CD4-positive, alpha-beta T cell treated with Interferon gamma for 1 hour (primary cell): ENCODE data around the gene TMX1.
"Not testable (repeated sequence)": the region's sequence is repeated elsewhere in the genome, so short reads cannot be mapped to it uniquely, and the experiment has no call there.

Source experiments
- DNase-seq: peaks from one replicate; pipeline ENCODE4 v3.0.0-alpha.2; 2020

TMX1 gene

DNA sequence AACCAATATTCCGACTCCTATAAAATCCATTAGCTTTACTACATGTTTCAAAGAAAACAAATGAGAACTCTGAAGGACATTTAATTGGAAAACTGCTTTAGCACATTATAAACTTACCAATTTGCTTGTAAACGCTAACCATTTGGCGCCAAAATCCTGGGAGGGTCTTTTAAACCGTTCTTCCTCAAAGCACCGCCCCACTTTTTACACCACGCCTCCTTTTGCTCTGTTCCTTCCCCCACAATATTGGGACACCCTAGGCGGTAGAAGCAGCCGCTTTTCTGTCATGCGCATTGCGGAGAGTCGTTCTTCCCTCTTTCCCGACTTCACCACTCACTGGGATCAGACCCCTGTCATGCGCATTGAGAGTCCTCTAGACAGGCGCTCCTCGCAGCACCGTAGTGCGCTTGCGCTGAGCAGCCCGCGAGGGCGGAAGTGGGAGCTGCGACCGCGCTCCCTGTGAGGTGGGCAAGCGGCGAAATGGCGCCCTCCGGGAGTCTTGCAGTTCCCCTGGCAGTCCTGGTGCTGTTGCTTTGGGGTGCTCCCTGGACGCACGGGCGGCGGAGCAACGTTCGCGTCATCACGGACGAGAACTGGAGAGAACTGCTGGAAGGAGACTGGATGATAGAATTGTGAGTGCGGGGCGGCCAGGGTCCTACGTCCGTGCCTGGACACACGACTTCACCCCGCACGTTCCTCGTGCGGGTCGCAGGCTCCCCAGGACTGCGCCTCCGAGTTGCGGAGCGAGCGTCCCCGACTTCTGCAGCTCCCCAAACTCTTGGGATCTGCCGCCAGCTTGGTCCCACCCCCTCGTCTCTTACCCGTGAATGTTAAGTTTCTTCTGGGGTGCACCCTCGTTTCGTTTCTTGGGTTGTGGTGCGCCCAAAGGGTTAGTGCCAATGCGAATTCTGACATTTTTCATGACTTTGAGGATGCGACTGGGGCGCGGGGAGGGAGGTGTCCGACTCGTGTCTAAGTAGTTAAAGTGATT lies at the start of gene TMX1:
TSS of gene TMX1 (plus strand) at position 435 of the 991 bp plus-strand sequence. CDS start at position 481, 46 bp downstream.
- DNase-seq, result peak; percentile 90

GRCh38 chr14:51201890-51202289 lies 38.2 kb upstream of the TMX1 start:
- DNase-seq, result no peak

DNA sequence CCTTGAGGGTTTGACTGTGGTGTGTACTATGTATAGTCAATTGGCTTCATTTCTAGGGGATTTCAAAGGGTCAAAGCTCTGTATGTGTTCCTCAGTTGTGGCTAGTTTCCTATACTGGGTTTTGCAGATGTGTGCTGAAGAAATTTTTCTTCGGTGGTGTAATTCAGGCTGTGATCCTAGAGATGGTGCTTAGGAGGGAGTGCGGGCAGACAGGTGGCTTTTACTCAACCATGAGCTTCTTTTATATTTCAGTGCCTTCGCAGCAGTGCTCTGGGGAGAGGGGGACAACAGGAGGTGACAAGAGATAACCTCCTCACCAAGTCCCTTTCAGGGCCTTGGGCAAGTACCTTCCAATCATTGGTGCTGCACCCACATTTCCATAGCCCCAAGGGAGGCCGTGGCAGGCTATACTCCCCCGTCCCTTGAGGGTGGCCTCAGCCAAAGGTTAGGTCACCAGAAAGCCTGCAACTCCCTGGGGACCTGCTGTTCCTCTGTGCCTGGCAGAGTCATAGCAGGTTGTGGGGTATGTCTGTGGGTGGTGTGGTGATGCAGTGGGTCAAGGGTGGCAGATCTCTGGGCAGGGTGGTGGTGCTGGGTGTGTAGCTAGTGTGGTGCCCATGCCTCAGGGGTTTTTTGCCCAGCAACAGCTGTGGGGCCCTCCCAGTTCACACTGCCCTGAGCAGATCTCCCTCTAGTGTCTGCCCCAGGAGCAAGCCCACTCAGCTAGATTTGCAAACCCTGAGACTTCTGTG lies 37.0 kb upstream of the TMX1 start:
- DNase-seq, result peak; percentile 14

GRCh38 chr14:51203881-51204280 lies 36.2 kb upstream of the TMX1 start:
- DNase-seq, result no peak

DNA sequence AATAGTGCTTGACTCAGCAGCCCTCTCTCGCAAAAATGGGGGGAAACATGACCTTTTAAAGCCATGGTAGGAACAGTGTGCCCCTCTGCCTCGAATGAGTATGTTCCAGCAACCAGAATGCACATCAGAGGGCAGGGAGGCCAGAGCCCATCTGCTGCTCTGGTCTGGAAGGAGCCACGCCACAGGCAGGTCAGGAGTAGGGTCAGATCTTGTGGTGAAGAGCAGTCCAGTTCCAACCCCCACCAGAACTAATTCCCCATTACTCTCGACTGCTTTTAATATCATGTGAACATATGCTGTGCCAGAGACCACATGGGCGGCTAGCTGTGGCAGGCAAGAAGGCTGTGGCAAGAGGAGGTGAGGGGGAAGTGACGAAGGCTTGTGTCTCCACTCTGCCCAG lies 34.6 kb upstream of the TMX1 start:
- DNase-seq, result no peak

DNA sequence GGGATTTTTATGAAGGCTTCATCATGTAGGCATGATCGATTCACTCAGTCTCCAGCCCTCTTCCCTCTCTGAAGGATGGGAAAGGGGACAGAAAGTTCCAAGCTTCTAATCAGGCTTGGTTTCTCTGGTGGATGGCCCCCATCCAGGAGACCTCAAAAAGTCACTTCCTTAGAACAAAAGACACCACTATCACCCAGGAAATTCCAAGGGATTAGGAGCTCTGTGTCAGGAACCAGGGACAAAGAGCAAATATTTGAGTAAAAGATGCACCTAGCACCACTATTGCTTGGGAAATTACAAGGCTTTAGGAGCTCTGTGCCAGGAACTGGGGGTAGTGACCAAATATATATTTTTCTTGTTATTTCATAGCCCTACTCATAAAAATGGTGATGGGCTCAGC lies 33.6 kb upstream of the TMX1 start:
- no peak for DNase-seq

GRCh38 chr14:51207621-51208020 lies 32.4 kb upstream of the TMX1 start:
- no peak for DNase-seq

- DNase-seq, result no peak
Observed at GRCh38 chr14:51208982-51209381, 31.1 kb upstream of the TMX1 start.

- DNase-seq, result no peak
Observed at GRCh38 chr14:51209457-51209856, 30.6 kb upstream of the TMX1 start.

- DNase-seq, result no peak
Observed at GRCh38 chr14:51210594-51210993, 29.5 kb upstream of the TMX1 start.

DNA sequence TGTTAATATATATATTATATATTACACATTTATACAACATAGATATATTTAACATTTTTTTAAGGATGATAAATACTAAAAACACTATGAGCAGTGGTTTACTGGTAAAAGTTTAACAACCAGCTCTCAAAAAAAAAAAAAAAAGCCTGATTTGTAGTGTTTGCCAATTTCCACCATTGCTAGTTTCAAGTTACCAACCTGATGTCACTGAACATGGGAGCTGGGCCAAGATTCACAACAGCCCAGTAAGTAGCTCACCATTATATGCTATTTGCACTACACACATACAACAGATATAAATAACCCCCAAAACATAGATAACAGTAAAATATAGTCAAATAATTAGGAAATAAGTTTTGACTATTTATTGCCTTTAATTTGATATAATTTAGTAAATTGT lies 28.9 kb upstream of the TMX1 start:
- DNase-seq, result no peak

DNA sequence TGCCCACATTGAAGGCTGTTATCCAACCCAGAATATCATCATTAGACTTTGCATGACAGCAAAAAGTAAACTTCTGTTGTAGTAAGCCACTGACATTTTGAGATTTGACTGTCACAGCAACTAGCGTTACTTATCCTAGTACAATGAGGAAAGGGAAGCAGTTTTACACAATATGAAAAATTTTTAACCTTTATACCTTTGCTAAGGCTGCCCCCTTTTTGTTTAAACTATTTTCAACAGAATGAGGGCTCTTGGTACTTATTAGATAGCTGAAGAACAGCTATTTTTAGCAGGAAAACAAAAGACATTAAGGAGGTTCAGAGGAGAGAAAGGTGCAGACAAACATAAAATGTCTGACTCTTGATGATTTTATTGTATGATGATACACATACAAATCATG lies 23.4 kb upstream of the TMX1 start:
- no peak for DNase-seq

GRCh38 chr14:51219473-51220448 lies 20.3 kb upstream of the TMX1 start:
- DNase-seq, result no peak

GRCh38 chr14:51223463-51223862 lies 16.6 kb upstream of the TMX1 start:
- DNase-seq, result not testable (repeated sequence)

DNA sequence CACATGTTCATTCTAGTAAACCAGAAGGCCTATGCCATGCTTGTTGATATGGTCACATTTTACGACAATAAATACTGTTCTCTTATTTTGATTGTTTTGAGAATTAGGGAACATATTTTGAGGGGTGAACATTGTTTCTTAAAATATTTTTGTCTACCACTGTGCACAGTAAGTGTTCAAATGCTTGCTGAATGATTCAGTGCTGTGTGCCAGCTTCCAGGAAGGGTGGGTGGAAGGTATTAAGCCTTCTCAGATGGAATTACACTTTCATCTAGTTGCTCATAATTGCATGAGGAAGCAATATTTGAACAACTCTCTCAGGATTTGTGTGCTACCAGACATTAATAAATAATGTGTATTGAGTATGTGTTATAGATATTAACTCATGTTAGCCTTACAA lies 15.5 kb upstream of the TMX1 start:
- no peak for DNase-seq

- DNase-seq, result no peak
Observed at GRCh38 chr14:51225751-51226150, 14.3 kb upstream of the TMX1 start.

DNA sequence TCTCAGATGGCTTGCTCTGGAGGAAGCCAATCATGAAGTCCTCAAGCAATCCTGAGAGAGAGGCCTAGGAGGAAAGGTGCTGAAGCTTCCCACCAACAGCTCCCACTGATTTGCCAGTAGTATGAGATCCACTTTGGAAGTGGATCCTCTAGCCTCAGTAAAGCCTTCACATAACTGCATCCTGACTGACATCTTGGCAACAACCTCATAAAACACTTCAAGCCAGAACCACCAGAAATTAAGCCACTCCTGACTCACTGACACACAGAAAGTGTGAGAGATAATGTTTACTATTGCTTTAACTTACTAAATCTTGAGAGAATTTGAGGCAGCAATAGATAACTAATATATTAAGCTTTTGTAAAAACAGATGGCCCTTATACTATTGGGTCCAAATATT lies 11.7 kb upstream of the TMX1 start:
- DNase-seq, result no peak

GRCh38 chr14:51228890-51229289 lies 11.2 kb upstream of the TMX1 start:
- no peak for DNase-seq

DNA sequence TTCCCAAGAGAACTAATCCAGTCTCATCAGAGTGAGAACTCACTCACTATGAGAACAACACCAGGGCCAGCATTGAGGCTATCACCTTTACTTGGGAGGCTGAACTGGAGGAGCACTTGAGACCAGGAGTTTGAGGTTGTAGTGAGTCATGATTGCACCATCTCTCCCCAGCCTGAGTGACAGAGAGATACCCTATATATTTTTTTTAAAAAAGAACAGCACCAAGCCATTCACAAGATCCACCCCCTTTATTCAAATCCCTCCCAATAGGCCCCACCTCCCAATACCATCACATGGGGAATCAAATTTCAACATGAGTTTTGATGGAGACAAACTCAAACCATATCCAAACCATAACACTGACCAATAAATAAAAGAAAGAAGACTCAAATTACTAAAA lies 3.7 kb upstream of the TMX1 start:
- no peak for DNase-seq

DNA sequence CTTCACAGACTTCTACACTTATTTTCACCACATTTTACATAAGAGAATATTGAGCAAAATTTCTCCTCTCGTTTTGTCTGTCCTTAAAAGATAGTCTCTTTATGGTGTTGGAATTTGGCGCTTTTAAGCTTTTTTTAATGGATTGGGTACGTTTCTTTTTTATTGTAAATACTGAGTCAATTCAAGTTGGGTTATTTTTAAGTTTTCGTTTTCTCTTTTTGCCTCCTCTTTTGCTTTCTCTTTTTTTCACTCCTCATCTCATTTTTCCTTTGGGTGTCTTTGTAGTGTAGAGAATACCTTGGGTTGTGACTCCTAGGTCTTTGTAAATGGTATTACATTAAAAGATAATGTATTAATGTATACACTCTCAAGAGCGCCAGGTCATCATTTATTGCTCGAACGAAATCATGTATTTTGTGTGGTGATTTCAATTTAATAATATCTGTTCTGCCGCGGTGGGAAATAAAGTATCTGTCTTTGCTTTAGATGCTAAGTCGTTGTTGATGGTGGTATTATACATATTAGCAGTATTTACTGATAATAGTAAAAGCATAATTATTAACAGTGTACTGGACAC lies 845 bp downstream of the TMX1 start:
- no peak for DNase-seq

- no peak for DNase-seq
Observed at GRCh38 chr14:51242545-51243490, 2.8 kb downstream of the TMX1 start.
